ENCODE measurements around the gene NHS.

Gene NHS

DNA sequence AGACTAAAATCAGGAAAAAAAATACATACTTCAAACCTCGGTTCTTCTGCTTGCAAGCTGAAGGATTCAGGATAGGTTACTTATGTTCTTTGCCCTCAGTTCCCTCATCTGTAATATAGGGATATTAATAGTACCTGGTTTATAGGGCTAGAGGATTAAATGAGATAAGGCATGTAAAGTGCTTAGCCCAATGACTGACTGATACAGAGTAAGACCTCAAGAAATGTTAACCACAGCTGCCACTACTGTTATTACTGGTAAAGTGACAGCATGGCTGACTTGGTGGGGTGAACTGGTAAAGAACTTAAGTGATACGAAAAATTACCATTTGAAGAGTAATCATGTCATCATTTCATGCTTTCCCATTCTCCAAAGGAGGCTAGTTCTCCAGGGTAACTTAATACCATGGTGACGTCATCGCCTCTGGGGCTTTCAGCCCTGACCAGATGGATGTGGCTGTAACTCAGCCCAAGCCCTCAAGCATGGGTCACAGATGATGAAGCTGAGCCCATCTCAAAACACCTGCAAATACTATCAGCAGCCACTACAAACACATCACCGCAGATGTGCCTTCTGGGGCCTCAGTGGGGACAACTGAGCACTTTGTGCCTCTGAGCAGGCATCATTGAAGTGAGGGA is 317.8 kb downstream of the NHS start:
- TF ChIP-seq, protein P1, sequence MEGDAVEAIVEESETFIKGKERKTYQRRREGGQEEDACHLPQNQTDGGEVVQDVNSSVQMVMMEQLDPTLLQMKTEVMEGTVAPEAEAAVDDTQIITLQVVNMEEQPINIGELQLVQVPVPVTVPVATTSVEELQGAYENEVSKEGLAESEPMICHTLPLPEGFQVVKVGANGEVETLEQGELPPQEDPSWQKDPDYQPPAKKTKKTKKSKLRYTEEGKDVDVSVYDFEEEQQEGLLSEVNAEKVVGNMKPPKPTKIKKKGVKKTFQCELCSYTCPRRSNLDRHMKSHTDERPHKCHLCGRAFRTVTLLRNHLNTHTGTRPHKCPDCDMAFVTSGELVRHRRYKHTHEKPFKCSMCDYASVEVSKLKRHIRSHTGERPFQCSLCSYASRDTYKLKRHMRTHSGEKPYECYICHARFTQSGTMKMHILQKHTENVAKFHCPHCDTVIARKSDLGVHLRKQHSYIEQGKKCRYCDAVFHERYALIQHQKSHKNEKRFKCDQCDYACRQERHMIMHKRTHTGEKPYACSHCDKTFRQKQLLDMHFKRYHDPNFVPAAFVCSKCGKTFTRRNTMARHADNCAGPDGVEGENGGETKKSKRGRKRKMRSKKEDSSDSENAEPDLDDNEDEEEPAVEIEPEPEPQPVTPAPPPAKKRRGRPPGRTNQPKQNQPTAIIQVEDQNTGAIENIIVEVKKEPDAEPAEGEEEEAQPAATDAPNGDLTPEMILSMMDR (IDR thresholded peaks at IDR 0.05; ENCODE audit: low read depth, low read length, poor library complexity, severe bottlenecking), result no peak
- TF ChIP-seq EZH2phosphoT487 (IDR thresholded peaks at IDR 0.05; ENCODE audit: borderline replicate concordance, low read length), result no peak
- Histone ChIP-seq H3K4me3 (ENCODE audit: low read length) (no peak overlapping the region), H4K20me1 (ENCODE audit: control insufficient read depth, insufficient read depth, low read depth, low read length) (no peaks in the 10 kb centered on the region), H3K9me3 (ENCODE audit: control insufficient read depth, insufficient read depth, low read length) (no peaks in the 10 kb centered on the region), H3K4me1 (ENCODE audit: control insufficient read depth, low read length) (no peaks in the 10 kb centered on the region), H3F3A (ENCODE audit: control insufficient read depth, insufficient read depth) (no peaks in the 10 kb centered on the region), H3K9me2 (replicated peaks; ENCODE audit: control insufficient read depth, low read length) (no peaks in the 10 kb centered on the region), H3K36me3 (ENCODE audit: control insufficient read depth, low read length) (no peaks in the 10 kb centered on the region), H3K27me3 (ENCODE audit: control insufficient read depth, low read length) (no peaks in the 10 kb centered on the region), H3K27ac (ENCODE audit: low read depth, low read length) (no peak overlapping the region), H3K4me2 (ENCODE audit: low read length) (no peak overlapping the region), H3K79me2 (ENCODE audit: control insufficient read depth, low read length) (no peaks in the 10 kb centered on the region)

DNA sequence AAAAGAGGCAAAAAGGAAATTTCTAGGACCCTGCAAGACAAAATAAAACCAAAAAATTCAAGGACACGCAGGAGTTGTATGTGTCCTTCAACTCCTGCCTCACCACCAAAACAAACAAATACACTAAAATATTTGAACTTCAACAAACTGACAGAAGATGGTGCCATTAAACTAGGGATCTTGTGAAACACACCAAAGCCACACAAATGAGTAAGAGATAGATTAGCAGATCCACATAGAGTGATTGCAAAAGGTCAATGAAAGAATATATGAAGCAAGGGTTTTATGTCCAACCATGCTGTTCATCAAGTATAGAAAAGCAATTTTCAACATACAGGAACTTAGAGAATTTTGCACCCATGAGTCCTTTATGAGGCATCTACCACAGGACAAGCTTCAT is 322.2 kb downstream of the NHS start:
- Histone ChIP-seq H3K9me2 (replicated peaks; ENCODE audit: control insufficient read depth, low read length) (no peaks in the 10 kb centered on the region), H3K4me3 (ENCODE audit: low read length) (no peak overlapping the region), H3K4me1 (ENCODE audit: control insufficient read depth, low read length) (no peaks in the 10 kb centered on the region), H3F3A (ENCODE audit: control insufficient read depth, insufficient read depth) (no peaks in the 10 kb centered on the region), H3K27ac (ENCODE audit: low read depth, low read length) (no peak overlapping the region), H3K27me3 (ENCODE audit: control insufficient read depth, low read length) (no peaks in the 10 kb centered on the region), H3K9me3 (ENCODE audit: control insufficient read depth, insufficient read depth, low read length) (no peaks in the 10 kb centered on the region), H3K36me3 (ENCODE audit: control insufficient read depth, low read length) (no peaks in the 10 kb centered on the region), H3K79me2 (ENCODE audit: control insufficient read depth, low read length) (no peaks in the 10 kb centered on the region), H3K4me2 (ENCODE audit: low read length) (no peak overlapping the region), H4K20me1 (ENCODE audit: control insufficient read depth, insufficient read depth, low read depth, low read length) (no peaks in the 10 kb centered on the region)
- TF ChIP-seq, protein P1 (IDR thresholded peaks at IDR 0.05; ENCODE audit: low read depth, low read length, poor library complexity, severe bottlenecking), result no peak
- no peak for TF ChIP-seq EZH2phosphoT487 (IDR thresholded peaks at IDR 0.05; ENCODE audit: borderline replicate concordance, low read length)

DNA sequence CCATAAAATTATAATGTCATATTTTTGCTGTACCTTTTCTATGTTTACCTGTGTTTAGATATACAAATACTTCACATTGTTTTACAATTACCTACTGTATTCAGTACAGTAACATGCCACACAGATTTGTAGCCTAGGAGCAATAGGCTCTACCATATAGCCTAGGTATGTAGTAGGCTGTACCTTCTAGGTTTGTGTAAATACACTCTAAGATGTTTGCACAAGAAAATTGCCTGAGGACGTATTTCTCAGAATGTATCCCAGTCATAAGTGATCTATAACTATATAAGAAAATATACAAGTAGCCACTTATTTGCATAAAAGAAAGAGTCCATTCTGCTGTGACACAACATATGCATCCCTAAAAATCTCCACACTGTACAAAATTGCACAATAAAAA is 326.0 kb downstream of the NHS start:
- H4K20me1 ChIP-seq (ENCODE audit: control insufficient read depth, insufficient read depth, low read depth, low read length), result no peaks in the 10 kb centered on the region
- no peak overlapping the region for H3K27ac ChIP-seq (ENCODE audit: low read depth, low read length)
- TF ChIP-seq EZH2phosphoT487 (IDR thresholded peaks at IDR 0.05; ENCODE audit: borderline replicate concordance, low read length), result no peak
- TF ChIP-seq, protein P1 (IDR thresholded peaks at IDR 0.05; ENCODE audit: low read depth, low read length, poor library complexity, severe bottlenecking), result no peak
- H3K79me2 ChIP-seq (ENCODE audit: control insufficient read depth, low read length), result no peaks in the 10 kb centered on the region
- no peaks in the 10 kb centered on the region for H3K36me3 ChIP-seq (ENCODE audit: control insufficient read depth, low read length)
- no peaks in the 10 kb centered on the region for H3K4me1 ChIP-seq (ENCODE audit: control insufficient read depth, low read length)
- H3K9me3 ChIP-seq (ENCODE audit: control insufficient read depth, insufficient read depth, low read length), result no peaks in the 10 kb centered on the region
- no peak overlapping the region for H3K4me2 ChIP-seq (ENCODE audit: low read length)
- no peaks in the 10 kb centered on the region for H3K9me2 ChIP-seq (replicated peaks; ENCODE audit: control insufficient read depth, low read length)
- no peak overlapping the region for H3K4me3 ChIP-seq (ENCODE audit: low read length)
- H3F3A ChIP-seq (ENCODE audit: control insufficient read depth, insufficient read depth), result no peaks in the 10 kb centered on the region
- H3K27me3 ChIP-seq (ENCODE audit: control insufficient read depth, low read length), result no peaks in the 10 kb centered on the region

All from DOHH2 (cell line).